HepG2 (cell line): ENCODE measurements around the gene NXN. TPM values are rescaled to one million over a fixed set of nuclear protein-coding genes. Genes with fewer than 3 reads are reported as not detected.

Source experiments
- ATAC-seq: fragments of 200-7000 bp; cut with Tn5 transposase; 3 replicates; pipeline ENCODE4 v1.9.1; 2020; ENCODE audit warnings: mild to moderate bottlenecking, moderate library complexity
- BruUV-seq: library from RNA; stranded (reverse); fragments of 400-500 nt; replicated peaks from 2 replicates; lab custom pipeline; 2021; lab: Mats Ljungman, UMichigan
- CTCF ChIA-PET: fragments of 300-600 bp; formaldehyde crosslinking; extraction: SDS; loops from one replicate; lab custom pipeline; 2021; ENCODE audit warnings: low total read pairs, inconsistent platforms, low intra/inter-chr PET ratio; lab: Yijun Ruan, JAX
- POLR2A ChIA-PET: fragments of 350-600 bp; sonication (Branson Sonifier 250); formaldehyde crosslinking; loops from one replicate; lab custom pipeline; 2020; ENCODE audit warnings: antibody characterized with exemption, inconsistent platforms; lab: Yijun Ruan, JAX
- DNase-seq: peaks from one replicate; pipeline ENCODE4 v3.0.0-alpha.2; 2015; ENCODE audit warnings: low spot score
- FAIRE-seq: peaks from 3 replicates; lab custom pipeline; 2011; peaks lifted over from hg19 to GRCh38; lab: Jason Lieb, UNC
- H2AFZ ChIP-seq: one replicate; pipeline ENCODE4 v1.6.1; 2011; ENCODE audit warnings: low read length, inconsistent platforms
- H3K27ac ChIP-seq: fragments of 300-600 bp; 3 replicates; pipeline ENCODE4 v1.8.0; 2011; ENCODE audit warnings: mixed run types, mild to moderate bottlenecking, mixed read lengths, low read length, inconsistent platforms; ENCODE audit not compliant: insufficient read depth; ENCODE audit errors: extremely low read length
- H3K27me3 ChIP-seq, 2 experiments: fragments of 200-600 bp in 1 of 2; 2 replicates in 1 of 2; 3 replicates in 1 of 2; pipeline versions ENCODE4 v1.6.0 to v1.8.0; 2011; ENCODE audit warnings: low read length in 2 of 2, mild to moderate bottlenecking in 2 of 2, moderate library complexity in 2 of 2, inconsistent platforms in 1 of 2; ENCODE audit not compliant: insufficient read depth in 2 of 2, control insufficient read depth in 1 of 2
- H3K36me3 ChIP-seq, 2 experiments: fragments of 200-600 bp in 1 of 2; replicated peaks in 1 of 2; 2 replicates in 1 of 2; 3 replicates in 1 of 2; pipeline versions ENCODE4 v1.5.1 to v1.8.0; 2011; ENCODE audit warnings: low read length in 2 of 2, inconsistent platforms in 1 of 2; ENCODE audit not compliant: insufficient read depth in 2 of 2, control insufficient read depth in 1 of 2
- H3K4me1 ChIP-seq: 2 replicates; pipeline ENCODE4 v1.5.1; 2012; ENCODE audit warnings: low read length, inconsistent platforms; ENCODE audit not compliant: insufficient read depth
- H3K4me2 ChIP-seq: 2 replicates; pipeline ENCODE4 v1.6.0; 2011; ENCODE audit warnings: low read depth, low read length, inconsistent platforms
- H3K4me3 ChIP-seq, 3 experiments: fragments of 200-600 bp in 1 of 3; sonication (generic), shearing (Covaris generic) in 1 of 3; replicated peaks in 1 of 3; 2 replicates each; pipeline ENCODE4 v1.5.1; 2011 to 2016; ENCODE audit warnings: low read length in 3 of 3, inconsistent platforms in 2 of 3, low read depth in 2 of 3, mild to moderate bottlenecking in 2 of 3, control low read depth in 1 of 3, mixed read lengths in 1 of 3; ENCODE audit not compliant: insufficient read depth in 1 of 3
- H3K79me2 ChIP-seq: one replicate; pipeline ENCODE4 v1.6.1; 2011; ENCODE audit warnings: low read length, inconsistent platforms; ENCODE audit not compliant: insufficient read depth
- H3K9ac ChIP-seq: 2 replicates; pipeline ENCODE4 v1.6.0; 2011; ENCODE audit warnings: mild to moderate bottlenecking, low read depth, low read length, inconsistent platforms; ENCODE audit not compliant: insufficient read depth
- H3K9me3 ChIP-seq: 2 replicates; pipeline ENCODE4 v1.5.1; 2012; ENCODE audit warnings: mild to moderate bottlenecking, low read length
- H4K20me1 ChIP-seq: 2 replicates; pipeline ENCODE4 v1.6.0; 2011; ENCODE audit warnings: inconsistent platforms, mild to moderate bottlenecking, low read length, moderate library complexity; ENCODE audit not compliant: insufficient read depth
- GPN1 ChIP-seq: sonication (generic); formaldehyde crosslinking; IDR thresholded peaks from 2 replicates; pipeline ENCODE4 v1.5.1; 2020; ENCODE audit warnings: missing genetic modification reagents, borderline replicate concordance
- HDAC6 ChIP-seq: fragments of 200-600 bp; sonication (generic); IDR thresholded peaks from 2 replicates; pipeline ENCODE4 v1.7.0; 2017; ENCODE audit warnings: mild to moderate bottlenecking, antibody characterized with exemption, low read length, low read depth
- KDM2A ChIP-seq: sonication (generic); formaldehyde crosslinking; IDR thresholded peaks from 2 replicates; pipeline ENCODE4 v1.4.0; 2020; ENCODE audit warnings: low read depth, missing genetic modification reagents, borderline replicate concordance
- NFE2L1 ChIP-seq: sonication (generic); formaldehyde crosslinking; IDR thresholded peaks from 2 replicates; pipeline ENCODE4 v1.4.0; 2020; ENCODE audit warnings: missing genetic modification reagents, mild to moderate bottlenecking, borderline replicate concordance
- NFKBIZ ChIP-seq: IDR thresholded peaks from 2 replicates; pipeline ENCODE4 v1.6.1; 2018; ENCODE audit warnings: missing genetic modification reagents, missing compliant biosample characterization
- PHF20 ChIP-seq: sonication (generic); formaldehyde crosslinking; IDR thresholded peaks from 2 replicates; pipeline ENCODE4 v1.5.0; 2020; ENCODE audit warnings: mild to moderate bottlenecking, missing genetic modification reagents
- SOX5 ChIP-seq: IDR thresholded peaks from 2 replicates; pipeline ENCODE4 v1.6.1; 2016; ENCODE audit warnings: borderline replicate concordance
- SOX6 ChIP-seq, 2 experiments: fragments of 450-650 bp in 1 of 2; sonication (generic) in 1 of 2; formaldehyde crosslinking in 1 of 2; IDR thresholded peaks; 2 replicates each; pipeline versions ENCODE4 v1.4.0 to v1.6.1; 2017 to 2020; ENCODE audit warnings: antibody characterized with exemption in 1 of 2, mild to moderate bottlenecking in 1 of 2, missing genetic modification reagents in 1 of 2
- ZNF501 ChIP-seq: sonication (generic); formaldehyde crosslinking; IDR thresholded peaks from 2 replicates; pipeline ENCODE4 v1.5.1; 2020; ENCODE audit warnings: mild to moderate bottlenecking, moderate library complexity, missing genetic modification reagents
- ZNF761 ChIP-seq: sonication (generic); formaldehyde crosslinking; conservative IDR thresholded peaks from 2 replicates; pipeline ENCODE4 v1.4.0; 2020; ENCODE audit warnings: mild to moderate bottlenecking, missing genetic modification reagents
- WGBS: methylation state at CpG from one replicate; pipeline ENCODE4 v1.1.6; 2017; ENCODE audit warnings: low lambda C conversion rate; 5-methylcytosine and 5-hydroxymethylcytosine counted together
- in situ Hi-C: cut with HindIII; loops from 2 replicates; pipeline ENCODE4 v1.10.0; 2017; ENCODE audit warnings: low pct_unique_long_range_greater_than_20kb; ENCODE audit not compliant: extremely low pct_ligation_motif_present
- intact Hi-C: fragments of 100-400 bp; cut with micrococcal nuclease; formaldehyde crosslinking; loops from one replicate; pipeline ENCODE4 v1.10.0; 2022; ENCODE audit not compliant: unreplicated experiment
- polyA plus RNA-seq, 8 experiments: library from polyadenylated mRNA; depleted of rRNA in 3 of 8; stranded (reverse) in 7 of 8; unstranded in 1 of 8; fragments of >200 nt; fragmentation: Illumina TruSeq in 4 of 8; extraction: Trizol in 4 of 8; gene quantifications; 2 replicates each; pipeline versions ENCODE4 v1.2.1 to v1.2.3, GENCODE V29; 2011 to 2016; ENCODE audit warnings: low read depth in 4 of 8, missing spikeins in 1 of 8, mixed read lengths in 1 of 8; ENCODE audit not compliant: insufficient read depth in 1 of 8
- total RNA-seq, 5 experiments: library from RNA; depleted of rRNA; stranded (reverse); fragments of >200 nt; fragmentation: Illumina TruSeq; extraction: Trizol; gene quantifications; 2 replicates each; pipeline ENCODE4 v1.2.3, GENCODE V29; 2016; ENCODE audit warnings: low read depth in 1 of 5
- TF ChIP-seq, protein P1 (sequence below): sonication (generic); formaldehyde crosslinking; IDR thresholded peaks from 2 replicates; pipeline ENCODE4 v1.8.0; 2022; ENCODE audit warnings: mild to moderate bottlenecking, missing genetic modification reagents, moderate library complexity
- TF ChIP-seq, protein P2 (sequence below): sonication (generic); formaldehyde crosslinking; IDR thresholded peaks from 2 replicates; pipeline ENCODE4 v1.5.0; 2020; ENCODE audit warnings: missing genetic modification reagents

The NXN gene
- total and polyA plus RNA-seq, 2 of the 13 experiments (the other 11 are each of a cell fraction or from before 2014, with no cell fraction given) = 22.2 to 24.3 TPM

GRCh38 chr17:826778-827177 is 152.8 kb downstream of the NXN start:
- BruUV-seq = no TSS peak
- no peaks in the 10 kb centered on the region for H3K27me3 ChIP-seq
- no peaks in the 10 kb centered on the region for H4K20me1 ChIP-seq
- H3K79me2 ChIP-seq = no peaks in the 10 kb centered on the region
- ATAC-seq (no peak), DNase-seq (no peak), FAIRE-seq (no peak)
- WGBS = 95% methylated on average over 21 of the region's 21 CpGs
- no peak for TF ChIP-seq KDM2A
- TF ChIP-seq ZNF761 (CRISPR knock-in tag) = no peak
- no peak for TF ChIP-seq SOX6 (IDR thresholded peaks at IDR 0.05)
- TF ChIP-seq SOX6 (CRISPR knock-in tag; IDR thresholded peaks at IDR 0.05) = no peak
- no peak for TF ChIP-seq NFKBIZ (CRISPR knock-in tag)
- TF ChIP-seq NFE2L1 = no peak
- no peak for TF ChIP-seq SOX5 (CRISPR knock-in tag)
- H3K9ac ChIP-seq = no peak overlapping the region
- intact Hi-C loops = no loop called here
- no peaks in the 10 kb centered on the region for H3K4me1 ChIP-seq
- no peaks in the 10 kb centered on the region for H3K9me3 ChIP-seq
- CTCF ChIA-PET = no interaction called here
- POLR2A ChIA-PET = no interaction called here
- H3K36me3 ChIP-seq = peaks cover 8 to 18% of the 10 kb centered on the region in 2 experiments; a peak in 4 of 5 replicates
- H3K27ac ChIP-seq = no peak overlapping the region
- H3K4me2 ChIP-seq = no peak overlapping the region
- in situ Hi-C loops = no loop called here
- H3K4me3 ChIP-seq = no peak overlapping the region
- H2AFZ ChIP-seq = no peak overlapping the region

- ATAC-seq = no peak
- CTCF ChIA-PET = no interaction called here
- TF ChIP-seq, protein P1, sequence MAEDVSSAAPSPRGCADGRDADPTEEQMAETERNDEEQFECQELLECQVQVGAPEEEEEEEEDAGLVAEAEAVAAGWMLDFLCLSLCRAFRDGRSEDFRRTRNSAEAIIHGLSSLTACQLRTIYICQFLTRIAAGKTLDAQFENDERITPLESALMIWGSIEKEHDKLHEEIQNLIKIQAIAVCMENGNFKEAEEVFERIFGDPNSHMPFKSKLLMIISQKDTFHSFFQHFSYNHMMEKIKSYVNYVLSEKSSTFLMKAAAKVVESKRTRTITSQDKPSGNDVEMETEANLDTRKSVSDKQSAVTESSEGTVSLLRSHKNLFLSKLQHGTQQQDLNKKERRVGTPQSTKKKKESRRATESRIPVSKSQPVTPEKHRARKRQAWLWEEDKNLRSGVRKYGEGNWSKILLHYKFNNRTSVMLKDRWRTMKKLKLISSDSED (CRISPR knock-in tag) = no peak
- no peak for TF ChIP-seq ZNF501 (CRISPR knock-in tag)
- no peak for TF ChIP-seq PHF20 (CRISPR knock-in tag)
- no peak for TF ChIP-seq GPN1
- TF ChIP-seq, protein P2, sequence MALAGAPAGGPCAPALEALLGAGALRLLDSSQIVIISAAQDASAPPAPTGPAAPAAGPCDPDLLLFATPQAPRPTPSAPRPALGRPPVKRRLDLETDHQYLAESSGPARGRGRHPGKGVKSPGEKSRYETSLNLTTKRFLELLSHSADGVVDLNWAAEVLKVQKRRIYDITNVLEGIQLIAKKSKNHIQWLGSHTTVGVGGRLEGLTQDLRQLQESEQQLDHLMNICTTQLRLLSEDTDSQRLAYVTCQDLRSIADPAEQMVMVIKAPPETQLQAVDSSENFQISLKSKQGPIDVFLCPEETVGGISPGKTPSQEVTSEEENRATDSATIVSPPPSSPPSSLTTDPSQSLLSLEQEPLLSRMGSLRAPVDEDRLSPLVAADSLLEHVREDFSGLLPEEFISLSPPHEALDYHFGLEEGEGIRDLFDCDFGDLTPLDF = no peak
- no peak for TF ChIP-seq HDAC6
These were observed 154.4 kb downstream of the NXN start for GRCh38 chr17:825216-825615.

More at GRCh38 chr17:825216-825615, 154.4 kb downstream of the NXN start:
- WGBS = 97% methylated on average over 17 of the region's 17 CpGs
- no peaks in the 10 kb centered on the region for H4K20me1 ChIP-seq
- H3K36me3 ChIP-seq = peaks cover 8 to 18% of the 10 kb centered on the region in 2 experiments; a peak in 4 of 5 replicates
- in situ Hi-C loops = no loop called here
- H3K4me1 ChIP-seq = no peaks in the 10 kb centered on the region
- POLR2A ChIA-PET = no interaction called here
- no peak overlapping the region for H3K9ac ChIP-seq
- H3K4me3 ChIP-seq = no peak overlapping the region
- H3K27me3 ChIP-seq = no peaks in the 10 kb centered on the region
- BruUV-seq = no TSS peak
- H2AFZ ChIP-seq = no peak overlapping the region
- no peaks in the 10 kb centered on the region for H3K9me3 ChIP-seq
- H3K4me2 ChIP-seq = no peak overlapping the region
- H3K27ac ChIP-seq = no peak overlapping the region
- FAIRE-seq (no peak), DNase-seq (no peak)
- no peaks in the 10 kb centered on the region for H3K79me2 ChIP-seq
- intact Hi-C loops = no loop called here
